ENCODE results near the gene CDK5RAP1. TPM values are rescaled to one million over a fixed set of nuclear protein-coding genes. Genes with fewer than 3 reads are reported as not detected.

The CDK5RAP1 gene
- total and polyA plus RNA-seq, 2 of the 8 experiments (the other 6 are each of a cell fraction or from before 2014, with no cell fraction given) = 37.8 to 46.6 TPM

GRCh38 chr20:33334111-33334510 is 67.2 kb downstream of the CDK5RAP1 start:
- no peak for FAIRE-seq
- H3K18ac ChIP-seq (ENCODE audit: extremely low read depth, low read length) = no peak overlapping the region
- TF ChIP-seq MAX (IDR thresholded peaks at IDR 0.05) (no peak), HDAC2 (IDR thresholded peaks at IDR 0.05; ENCODE audit: borderline replicate concordance in 1 of 2, low read depth in 2 of 2, low read length in 2 of 2) (no peak), CHD2 (IDR thresholded peaks at IDR 0.05; ENCODE audit: low read length) (no peak), RBBP5 (IDR thresholded peaks at IDR 0.05; ENCODE audit: borderline replicate concordance, low read depth, low read length) (no peak), BACH1 (IDR thresholded peaks at IDR 0.05; ENCODE audit: low read length) (no peak), EP300 (IDR thresholded peaks at IDR 0.05; ENCODE audit: borderline replicate concordance in 1 of 2, low read depth in 2 of 2, low read length in 2 of 2) (no peak), EGR1 (IDR thresholded peaks at IDR 0.05; ENCODE audit: borderline replicate concordance, low read depth, low read length) (no peak), BCL11A (IDR thresholded peaks at IDR 0.05; ENCODE audit: low read depth in 2 of 2, low read length in 2 of 2) (no peak), RNF2 (IDR thresholded peaks at IDR 0.05; ENCODE audit: borderline replicate concordance, low read depth, low read length, missing control alignments, poor library complexity, severe bottlenecking) (no peak)
- TF ChIP-seq, protein P1, sequence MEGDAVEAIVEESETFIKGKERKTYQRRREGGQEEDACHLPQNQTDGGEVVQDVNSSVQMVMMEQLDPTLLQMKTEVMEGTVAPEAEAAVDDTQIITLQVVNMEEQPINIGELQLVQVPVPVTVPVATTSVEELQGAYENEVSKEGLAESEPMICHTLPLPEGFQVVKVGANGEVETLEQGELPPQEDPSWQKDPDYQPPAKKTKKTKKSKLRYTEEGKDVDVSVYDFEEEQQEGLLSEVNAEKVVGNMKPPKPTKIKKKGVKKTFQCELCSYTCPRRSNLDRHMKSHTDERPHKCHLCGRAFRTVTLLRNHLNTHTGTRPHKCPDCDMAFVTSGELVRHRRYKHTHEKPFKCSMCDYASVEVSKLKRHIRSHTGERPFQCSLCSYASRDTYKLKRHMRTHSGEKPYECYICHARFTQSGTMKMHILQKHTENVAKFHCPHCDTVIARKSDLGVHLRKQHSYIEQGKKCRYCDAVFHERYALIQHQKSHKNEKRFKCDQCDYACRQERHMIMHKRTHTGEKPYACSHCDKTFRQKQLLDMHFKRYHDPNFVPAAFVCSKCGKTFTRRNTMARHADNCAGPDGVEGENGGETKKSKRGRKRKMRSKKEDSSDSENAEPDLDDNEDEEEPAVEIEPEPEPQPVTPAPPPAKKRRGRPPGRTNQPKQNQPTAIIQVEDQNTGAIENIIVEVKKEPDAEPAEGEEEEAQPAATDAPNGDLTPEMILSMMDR (IDR thresholded peaks at IDR 0.05; ENCODE audit: control extremely low read depth in 1 of 3, insufficient read depth in 1 of 3, low read depth in 1 of 3, low read length in 3 of 3) = no peak

More at GRCh38 chr20:33334111-33334510, 67.2 kb downstream of the CDK5RAP1 start:
- no peak overlapping the region for H4K91ac ChIP-seq (replicated peaks; ENCODE audit: insufficient read length, low read length)
- no peaks in the 10 kb centered on the region for H3K9me3 ChIP-seq (ENCODE audit: insufficient read depth in 2 of 2, low read depth in 1 of 2, low read length in 1 of 2)
- H3K79me2 ChIP-seq (ENCODE audit: control insufficient read depth in 1 of 2, insufficient read depth in 2 of 2, low read length in 2 of 2) = no peaks in the 10 kb centered on the region
- no peak overlapping the region for H4K8ac ChIP-seq (ENCODE audit: extremely low read depth, insufficient read depth, low read length)
- WGBS, 2 experiments (ENCODE audit: extremely low coverage in 1 of 2, insufficient coverage in 1 of 2, insufficient read length in 1 of 2, insufficient replicate concordance in 2 of 2, low coverage in 1 of 2, low lambda C conversion rate in 2 of 2, missing lambda C conversion rate in 1 of 2) = 77 to 100% methylated on average over 3 of the region's 3 CpGs
- no peak overlapping the region; a peak in 1 of 7 replicates for H3K9ac ChIP-seq (replicated peaks in 1 of 4; ENCODE audit: extremely low read depth in 1 of 4, low read depth in 3 of 4, low read length in 3 of 4)
- H2BK20ac ChIP-seq (ENCODE audit: low read length) = no peak overlapping the region
- H3K23me2 ChIP-seq (ENCODE audit: low read depth, low read length) = peaks cover 6% of the 10 kb centered on the region; the same call in 1 of the 2 replicates
- CTCF ChIA-PET (ENCODE audit: partially characterized antibody) = no interaction called here
- H3K4me2 ChIP-seq (ENCODE audit: insufficient read depth in 1 of 2, low read depth in 2 of 2, low read length in 2 of 2) = no peak overlapping the region
- DNase-seq (ENCODE audit: low read depth in 1 of 2, low spot score in 2 of 2) = no peak
- no peak overlapping the region for H3K23ac ChIP-seq (ENCODE audit: insufficient read length)
- H2BK5ac ChIP-seq (ENCODE audit: low read depth, low read length) = no peak overlapping the region
- H3K4ac ChIP-seq (replicated peaks; ENCODE audit: insufficient read length, low read depth, low read length) = no peak overlapping the region
- H2BK12ac ChIP-seq (ENCODE audit: low read depth, low read length) = no peak overlapping the region
- H3K56ac ChIP-seq (replicated peaks; ENCODE audit: insufficient read length, low read depth, low read length) = peak overlapping the region; percentile 9
- no peak overlapping the region for H2AK5ac ChIP-seq (ENCODE audit: low read depth, low read length)
- no peaks in the 10 kb centered on the region for H3K36me3 ChIP-seq (ENCODE audit: control insufficient read depth in 2 of 4, insufficient read depth in 4 of 4, low read length in 3 of 4)
- H2AFZ ChIP-seq (ENCODE audit: low read length) = no peak overlapping the region
- H4K20me1 ChIP-seq (replicated peaks in 1 of 2; ENCODE audit: control insufficient read depth in 1 of 2, insufficient read depth in 2 of 2, low read length in 2 of 2) = peaks cover 0 to 2% of the 10 kb centered on the region in 2 experiments
- no peak overlapping the region for H3K27ac ChIP-seq (ENCODE audit: low read depth, low read length)
- no peaks in the 10 kb centered on the region for H3K27me3 ChIP-seq (replicated peaks in 1 of 4; ENCODE audit: control insufficient read depth in 3 of 4, extremely low read depth in 1 of 4, insufficient read depth in 3 of 4, low read length in 3 of 4)
- no peak overlapping the region for H2BK15ac ChIP-seq (ENCODE audit: low read length)
- no peak overlapping the region for H3K14ac ChIP-seq (ENCODE audit: insufficient read length)
- POLR2A ChIA-PET (ENCODE audit: partially characterized antibody) = no interaction called here
- H4K5ac ChIP-seq (ENCODE audit: insufficient read length, low read depth, low read length) = no peak overlapping the region
- no peaks in the 10 kb centered on the region for H3K79me1 ChIP-seq (ENCODE audit: low read depth, low read length)
- no peak overlapping the region for H3K4me3 ChIP-seq (ENCODE audit: extremely low read depth in 1 of 4, insufficient read depth in 2 of 4, low read depth in 3 of 4, low read length in 4 of 4)
- no peak overlapping the region for H2BK120ac ChIP-seq (replicated peaks; ENCODE audit: low read depth, low read length)
- H3K4me1 ChIP-seq (replicated peaks in 1 of 4; ENCODE audit: control insufficient read depth in 3 of 4, insufficient read depth in 4 of 4, low read length in 3 of 4) = no peaks in the 10 kb centered on the region; a peak in 2 of 7 replicates

All from H1 (cell line).